Endothelial cell of umbilical vein (primary cell): ENCODE results near the gene DDX42. TPM values are rescaled to one million over a fixed set of nuclear protein-coding genes. Genes with fewer than 3 reads are reported as not detected.
A peak's percentile ranks its signal among the peaks of the same experiment; 100 is the strongest.

Experiments
- BruUV-seq: library from RNA; stranded (reverse); fragments of 400-500 nt; replicated peaks from 2 replicates; lab custom pipeline; 2021; lab: Mats Ljungman, UMichigan
- CTCF ChIA-PET: fragments of 300-600, 350-600 bp; sonication (Branson Sonifier 250); formaldehyde crosslinking; loops from one replicate; lab custom pipeline; 2021; ENCODE audit warnings: antibody characterized with exemption, inconsistent platforms; lab: Charles Lee
- POLR2A ChIA-PET: fragments of 300-600, 350-600 bp; sonication (Branson Sonifier 250); formaldehyde crosslinking; loops from one replicate; lab custom pipeline; 2021; ENCODE audit warnings: antibody characterized with exemption, inconsistent platforms; lab: Charles Lee
- DNase-seq: peaks from one replicate; pipeline ENCODE4 v3.0.0-alpha.2; 2011; ENCODE audit warnings: low read depth, low spot score
- FAIRE-seq: peaks from 2 replicates; lab custom pipeline; 2011; peaks lifted over from hg19 to GRCh38; lab: Jason Lieb, UNC
- H2AFZ ChIP-seq: 2 replicates; pipeline ENCODE4 v1.6.0; 2012; ENCODE audit warnings: low read depth, low read length, control low read depth, inconsistent platforms
- H3K27ac ChIP-seq: 2 replicates; pipeline ENCODE4 v1.5.1; 2011; ENCODE audit warnings: low read depth, mild to moderate bottlenecking, control low read depth, low read length, moderate library complexity; ENCODE audit not compliant: insufficient read depth
- H3K27me3 ChIP-seq, 2 experiments: 2 replicates each; pipeline versions ENCODE4 v1.6.0 to v1.6.1; 2011; ENCODE audit warnings: low read length in 2 of 2, mixed read lengths in 1 of 2; ENCODE audit not compliant: control insufficient read depth in 2 of 2, insufficient read depth in 2 of 2
- H3K36me3 ChIP-seq, 2 experiments: 2 replicates in 1 of 2; 3 replicates in 1 of 2; pipeline ENCODE4 v1.5.1; 2011; ENCODE audit warnings: low read length in 2 of 2, mild to moderate bottlenecking in 1 of 2, moderate library complexity in 1 of 2; ENCODE audit not compliant: control insufficient read depth in 2 of 2, insufficient read depth in 2 of 2; ENCODE audit errors: extremely low read depth in 1 of 2
- H3K4me1 ChIP-seq: 3 replicates; pipeline ENCODE4 v1.5.1; 2011; ENCODE audit warnings: mild to moderate bottlenecking, low read length; ENCODE audit not compliant: control insufficient read depth, insufficient read depth; ENCODE audit errors: extremely low read depth
- H3K4me2 ChIP-seq: 2 replicates; pipeline ENCODE4 v1.6.1; 2011; ENCODE audit warnings: low read length, control low read depth, mixed read lengths; ENCODE audit not compliant: insufficient read depth
- H3K4me3 ChIP-seq, 3 experiments: fragments of 200-600 bp in 1 of 3; sonication (generic), shearing (Covaris generic) in 1 of 3; replicated peaks in 1 of 3; 2 replicates each; pipeline ENCODE4 v1.5.1; 2011 to 2016; ENCODE audit warnings: control low read depth in 3 of 3, low read length in 3 of 3, mild to moderate bottlenecking in 2 of 3, inconsistent platforms in 1 of 3, low read depth in 1 of 3, moderate library complexity in 1 of 3; ENCODE audit not compliant: insufficient read depth in 1 of 3
- H3K79me2 ChIP-seq: 2 replicates; pipeline ENCODE4 v1.6.0; 2012; ENCODE audit warnings: low read length, inconsistent platforms; ENCODE audit not compliant: control insufficient read depth, insufficient read depth
- H3K9ac ChIP-seq: replicated peaks from 2 replicates; pipeline ENCODE3; 2011; ENCODE audit warnings: low read length, control low read depth; ENCODE audit not compliant: insufficient read depth; ENCODE audit errors: extremely low read depth
- H3K9me1 ChIP-seq: replicated peaks from 3 replicates; pipeline ENCODE4 v1.6.0; 2011; ENCODE audit warnings: mild to moderate bottlenecking, low read length; ENCODE audit not compliant: control insufficient read depth, insufficient read depth; ENCODE audit errors: extremely low read depth
- H3K9me3 ChIP-seq: replicated peaks from 2 replicates; pipeline ENCODE4 v1.5.1; 2012; ENCODE audit warnings: low read length, inconsistent platforms; ENCODE audit not compliant: control insufficient read depth, insufficient read depth
- H4K20me1 ChIP-seq: replicated peaks from 2 replicates; pipeline ENCODE3; 2011; ENCODE audit warnings: mild to moderate bottlenecking, low read length; ENCODE audit not compliant: control insufficient read depth, insufficient read depth; ENCODE audit errors: extremely low read depth
- EZH2 ChIP-seq: IDR thresholded peaks from 2 replicates; pipeline ENCODE4 v1.6.1; 2012; ENCODE audit warnings: borderline replicate concordance, low read depth, mild to moderate bottlenecking, moderate library complexity, low read length, inconsistent platforms; ENCODE audit not compliant: severe bottlenecking
- FOS ChIP-seq: IDR thresholded peaks from 2 replicates; pipeline ENCODE4 v1.6.1; 2011; ENCODE audit warnings: mild to moderate bottlenecking, low read length, moderate library complexity, borderline replicate concordance; ENCODE audit not compliant: insufficient read depth
- GATA2 ChIP-seq: IDR thresholded peaks from 2 replicates; pipeline ENCODE4 v1.7.0; 2011; ENCODE audit warnings: low read depth, mild to moderate bottlenecking, moderate library complexity, mixed read lengths, low read length; ENCODE audit not compliant: insufficient read length, insufficient read depth
- JUN ChIP-seq: IDR thresholded peaks from 2 replicates; pipeline ENCODE4 v1.6.1; 2011; ENCODE audit warnings: borderline replicate concordance, low read depth; ENCODE audit not compliant: insufficient read length, insufficient read depth
- MYC ChIP-seq: IDR thresholded peaks from one replicate; pipeline ENCODE4 v1.6.1; 2011; ENCODE audit warnings: mild to moderate bottlenecking, low read depth, low read length
- POLR2A ChIP-seq: IDR thresholded peaks from 2 replicates; pipeline ENCODE4 v1.6.1; 2012; ENCODE audit warnings: low read depth, mild to moderate bottlenecking, control low read depth, low read length
- POLR2AphosphoS5 ChIP-seq: IDR thresholded peaks from 2 replicates; pipeline ENCODE4 v1.6.1; 2012; ENCODE audit warnings: low read depth, mild to moderate bottlenecking, control low read depth, low read length, moderate library complexity; ENCODE audit not compliant: insufficient read depth
- dilution Hi-C: fragments of 300-500 bp; cut with MboI; formaldehyde crosslinking; loops from one replicate; pipeline ENCODE4 v1.15.0; 2019; ENCODE audit warnings: low sequenced_read_pairs; ENCODE audit not compliant: extremely low pct_ligation_motif_present
- intact Hi-C: fragments of 100-400 bp; cut with micrococcal nuclease; formaldehyde crosslinking; loops from one replicate; pipeline ENCODE4 v1.10.0; 2022
- polyA plus RNA-seq, 4 experiments: library from polyadenylated mRNA; depleted of rRNA in 3 of 4; stranded (reverse) in 3 of 4; unstranded in 1 of 4; fragments of >200 nt; gene quantifications; 2 replicates each; pipeline versions ENCODE4 v1.2.1 to v1.2.3, GENCODE V29; 2011 to 2012; ENCODE audit warnings: missing spikeins in 1 of 4
- total RNA-seq: library from RNA; stranded (reverse); gene quantifications from 2 replicates; pipeline ENCODE4 v1.2.3, GENCODE V29; 2021
- TF ChIP-seq, protein P1 (sequence below), 2 donors: IDR thresholded peaks; 1 replicate in 1 of 2; 2 replicates in 1 of 2; pipeline ENCODE4 v1.5.1; 2011; ENCODE audit warnings: low read length in 2 of 2, mild to moderate bottlenecking in 2 of 2, moderate library complexity in 2 of 2, control low read depth in 1 of 2, inconsistent platforms in 1 of 2, low read depth in 1 of 2; ENCODE audit not compliant: insufficient read depth in 1 of 2; ENCODE audit errors: extremely low read depth in 1 of 2
- TF ChIP-seq, protein P2 (sequence below): IDR thresholded peaks from 2 replicates; pipeline ENCODE4 v1.6.1; 2011; ENCODE audit not compliant: insufficient read depth, insufficient read length

DDX42 gene
- total and polyA plus RNA-seq, 2 donors (not counting 3 experiments of a cell fraction or from before 2014, with no cell fraction given), result 48.1 to 124 TPM

DNA sequence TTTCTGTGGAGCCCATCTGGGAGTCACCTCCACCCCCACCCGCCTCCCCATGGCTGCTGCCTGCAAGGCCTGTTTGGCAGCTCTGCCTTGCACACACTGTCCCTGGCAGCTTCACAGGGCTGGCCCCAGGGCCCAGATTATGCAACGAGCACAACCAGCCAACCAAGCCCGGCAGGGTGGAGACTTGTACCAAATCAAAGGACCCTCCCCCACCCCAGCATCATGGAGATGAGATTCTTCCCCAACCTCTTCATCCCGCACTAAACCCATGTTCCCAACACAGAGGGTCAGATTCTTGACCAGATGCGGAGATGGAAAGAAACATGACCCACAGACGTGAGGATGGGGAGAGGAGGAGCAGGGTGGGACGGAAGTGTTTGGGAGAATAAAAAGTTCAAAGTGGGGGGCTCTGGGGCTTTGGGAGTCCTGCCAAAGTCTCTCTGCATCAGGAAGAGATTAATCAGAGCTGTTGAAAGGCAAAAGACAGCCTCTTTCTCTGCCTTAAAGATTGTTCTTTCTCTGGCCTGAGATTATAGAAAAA is 64.7 kb downstream of the DDX42 start:
- Histone ChIP-seq H3K27me3 (no peaks in the 10 kb centered on the region), H3K9me1 (no peaks in the 10 kb centered on the region), H3K36me3 (peaks cover 5 to 12% of the 10 kb centered on the region in 2 experiments), H3K4me3 (no peak overlapping the region), H3K79me2 (peaks cover 43% of the 10 kb centered on the region), H3K9me3 (no peaks in the 10 kb centered on the region), H3K9ac (no peak overlapping the region), H3K4me1 (peaks cover 21% of the 10 kb centered on the region), H3K4me2 (no peak overlapping the region), H2AFZ (no peak overlapping the region), H3K27ac (no peak overlapping the region), H4K20me1 (no peaks in the 10 kb centered on the region)
- dilution Hi-C loops (no loop called here), intact Hi-C loops (no loop called here)
- ChIA-PET POLR2A (no interaction called here), CTCF (interaction anchor here (0.9 kb wide), 1 partner anchor 27 kb away, joined by 3 read pairs; no protein-coding TSS in a partner anchor)
- FAIRE-seq, result peak; percentile 44
- TF ChIP-seq POLR2AphosphoS5, result no peak
- TF ChIP-seq POLR2A, result no peak
- TF ChIP-seq JUN, result no peak
- TF ChIP-seq FOS, result no peak
- TF ChIP-seq, protein P1, sequence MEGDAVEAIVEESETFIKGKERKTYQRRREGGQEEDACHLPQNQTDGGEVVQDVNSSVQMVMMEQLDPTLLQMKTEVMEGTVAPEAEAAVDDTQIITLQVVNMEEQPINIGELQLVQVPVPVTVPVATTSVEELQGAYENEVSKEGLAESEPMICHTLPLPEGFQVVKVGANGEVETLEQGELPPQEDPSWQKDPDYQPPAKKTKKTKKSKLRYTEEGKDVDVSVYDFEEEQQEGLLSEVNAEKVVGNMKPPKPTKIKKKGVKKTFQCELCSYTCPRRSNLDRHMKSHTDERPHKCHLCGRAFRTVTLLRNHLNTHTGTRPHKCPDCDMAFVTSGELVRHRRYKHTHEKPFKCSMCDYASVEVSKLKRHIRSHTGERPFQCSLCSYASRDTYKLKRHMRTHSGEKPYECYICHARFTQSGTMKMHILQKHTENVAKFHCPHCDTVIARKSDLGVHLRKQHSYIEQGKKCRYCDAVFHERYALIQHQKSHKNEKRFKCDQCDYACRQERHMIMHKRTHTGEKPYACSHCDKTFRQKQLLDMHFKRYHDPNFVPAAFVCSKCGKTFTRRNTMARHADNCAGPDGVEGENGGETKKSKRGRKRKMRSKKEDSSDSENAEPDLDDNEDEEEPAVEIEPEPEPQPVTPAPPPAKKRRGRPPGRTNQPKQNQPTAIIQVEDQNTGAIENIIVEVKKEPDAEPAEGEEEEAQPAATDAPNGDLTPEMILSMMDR (IDR thresholded peaks at IDR 0.05; ENCODE audit: extremely low read depth in 1 of 2, insufficient read depth in 1 of 2, low read depth in 1 of 2, low read length in 2 of 2), result no peak
- no peak for TF ChIP-seq EZH2
- TF ChIP-seq, protein P2, sequence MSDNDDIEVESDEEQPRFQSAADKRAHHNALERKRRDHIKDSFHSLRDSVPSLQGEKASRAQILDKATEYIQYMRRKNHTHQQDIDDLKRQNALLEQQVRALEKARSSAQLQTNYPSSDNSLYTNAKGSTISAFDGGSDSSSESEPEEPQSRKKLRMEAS, result no peak
- no peak for TF ChIP-seq GATA2
- TF ChIP-seq MYC, result no peak
- BruUV-seq, result no TSS peak
- DNase-seq, result no peak
